OCI-LY1 (cell line): ENCODE data around the gene FAM117B.

Source experiments
- CTCF ChIP-seq: fragments of 200-600 bp; sonication (generic), shearing (Covaris generic); IDR thresholded peaks from 2 replicates; pipeline ENCODE4 v1.5.1; 2017; ENCODE audit warnings: mild to moderate bottlenecking, antibody characterized with exemption, low read length, moderate library complexity, mixed read lengths
- EZH2 ChIP-seq: fragments of 200-600 bp; sonication (generic), shearing (Covaris generic); IDR thresholded peaks from 2 replicates; pipeline ENCODE4 v1.8.0; 2017; ENCODE audit warnings: borderline replicate concordance, mixed run types, mild to moderate bottlenecking, antibody characterized with exemption, low read length, moderate library complexity, mixed read lengths

- TF ChIP-seq CTCF (no peak), EZH2 (no peak)
Measured at GRCh38 chr2:202778217-202778616, 143.4 kb downstream of the FAM117B start.
